Lower leg skin (tissue), 3 donors: ENCODE measurements around the gene ZSCAN5A.

Experiments used
- CTCF ChIP-seq, 3 donors: fragments of 450-650 bp; IDR thresholded peaks; one replicate each; pipeline ENCODE4 v1.5.1; 2016; ENCODE audit warnings: antibody characterized with exemption in 3 of 3, mild to moderate bottlenecking in 3 of 3, moderate library complexity in 2 of 3
- POLR2A ChIP-seq, 2 donors: fragments of 450-650 bp; IDR thresholded peaks; one replicate each; pipeline ENCODE4 v1.6.1; 2016 to 2017; ENCODE audit warnings: antibody characterized with exemption in 2 of 2, mild to moderate bottlenecking in 1 of 2, moderate library complexity in 1 of 2

- TF ChIP-seq CTCF (IDR thresholded peaks at IDR 0.05) (no peak), POLR2A (IDR thresholded peaks at IDR 0.05) (no peak)
Measured at GRCh38 chr19:56261145-56261544, 53.5 kb downstream of the ZSCAN5A start.
